Measurements from ENCODE around the gene DNMT3B.
"Not testable (repeated sequence)": the region's sequence is repeated elsewhere in the genome, so short reads cannot be mapped to it uniquely, and the experiment has no call there.

Gene DNMT3B

GRCh38 chr20:32792316-32792715 lies 30.1 kb downstream of the DNMT3B start:
- DNase-seq, result no peak

- DNase-seq, result no peak
Measured at GRCh38 chr20:32792731-32793458, 30.7 kb downstream of the DNMT3B start.

- DNase-seq, result no peak
Measured at GRCh38 chr20:32796383-32796948, 34.3 kb downstream of the DNMT3B start.

DNA sequence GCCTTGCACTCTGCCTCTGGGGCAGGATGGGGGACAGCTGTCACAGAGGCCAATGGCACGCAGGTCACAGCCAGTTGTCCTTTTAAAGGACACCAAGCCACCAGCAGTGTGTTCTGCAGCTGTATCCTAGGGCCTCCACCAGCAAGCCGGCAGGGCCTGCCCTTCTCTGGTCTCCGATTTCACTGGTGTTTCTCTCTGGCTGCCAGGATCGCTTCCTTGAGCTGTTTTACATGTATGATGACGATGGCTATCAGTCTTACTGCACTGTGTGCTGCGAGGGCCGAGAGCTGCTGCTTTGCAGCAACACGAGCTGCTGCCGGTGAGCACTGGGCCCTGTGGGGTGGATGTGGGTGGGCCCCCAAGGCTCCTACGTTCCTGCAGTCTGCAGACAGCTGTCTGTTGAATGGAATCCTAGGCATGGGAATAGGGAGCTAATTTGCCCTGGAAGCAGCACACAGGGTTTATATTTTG lies 34.8 kb downstream of the DNMT3B start:
- no peak for DNase-seq

DNA sequence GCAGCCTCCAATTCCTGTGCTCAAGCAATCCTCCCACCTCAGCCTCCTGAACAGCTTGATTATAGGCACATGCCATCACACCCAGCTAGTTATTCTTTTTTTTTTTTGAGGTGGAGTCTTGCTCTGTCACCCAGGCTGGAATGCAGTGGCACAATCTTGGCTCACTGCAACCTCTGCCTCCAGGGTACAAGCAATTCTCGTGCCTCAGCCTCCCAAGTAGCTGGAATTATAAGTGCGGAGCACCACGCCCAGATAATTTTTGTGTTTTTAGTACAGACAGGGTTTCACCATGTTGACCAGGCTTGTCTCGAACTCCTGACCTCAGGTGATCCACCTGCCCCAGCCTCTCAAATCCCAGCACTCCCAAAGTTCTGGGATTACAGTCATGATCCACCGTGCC lies 35.4 kb downstream of the DNMT3B start:
- DNase-seq, result not testable (repeated sequence)

DNA sequence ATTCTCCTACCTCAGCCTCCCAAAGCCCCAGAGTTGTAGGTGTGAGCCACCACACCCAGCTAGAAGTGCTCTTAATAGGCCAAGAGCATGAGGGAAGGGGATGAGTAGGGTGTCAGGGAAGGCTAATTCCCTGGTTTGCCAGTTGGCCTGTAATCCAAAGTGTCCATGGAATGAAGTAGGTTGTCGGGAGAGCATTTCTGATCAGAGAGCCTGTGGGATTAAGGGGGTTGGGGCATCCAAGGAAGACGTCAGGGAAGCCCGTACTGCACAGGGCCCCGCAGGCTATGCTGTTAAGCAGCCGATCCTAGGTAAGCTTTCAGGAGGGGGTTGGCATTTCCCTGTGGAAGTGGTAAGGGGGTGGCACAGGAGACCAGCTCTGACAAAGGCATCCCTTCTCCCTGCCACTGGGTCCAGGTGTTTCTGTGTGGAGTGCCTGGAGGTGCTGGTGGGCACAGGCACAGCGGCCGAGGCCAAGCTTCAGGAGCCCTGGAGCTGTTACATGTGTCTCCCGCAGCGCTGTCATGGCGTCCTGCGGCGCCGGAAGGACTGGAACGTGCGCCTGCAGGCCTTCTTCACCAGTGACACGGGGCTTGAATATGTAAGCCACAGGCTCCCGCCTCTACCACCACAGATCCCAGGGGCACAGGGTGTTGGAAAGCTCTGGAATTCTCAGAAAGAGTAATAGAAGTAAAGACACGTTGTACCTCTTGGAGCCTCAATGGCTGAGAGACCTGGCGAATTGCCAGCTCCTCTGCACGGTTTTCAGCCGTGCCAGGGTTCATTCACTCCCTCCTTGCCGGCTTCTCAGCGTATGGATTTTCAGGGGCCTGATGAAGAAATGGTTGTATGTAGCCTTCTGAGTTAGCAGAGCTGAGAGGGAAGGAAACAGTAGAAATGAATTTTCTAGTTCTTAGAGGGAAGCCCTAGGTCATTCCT lies 36.1 kb downstream of the DNMT3B start:
- DNase-seq, result no peak

GRCh38 chr20:32803092-32803491 lies 40.9 kb downstream of the DNMT3B start:
- no peak for DNase-seq

DNA sequence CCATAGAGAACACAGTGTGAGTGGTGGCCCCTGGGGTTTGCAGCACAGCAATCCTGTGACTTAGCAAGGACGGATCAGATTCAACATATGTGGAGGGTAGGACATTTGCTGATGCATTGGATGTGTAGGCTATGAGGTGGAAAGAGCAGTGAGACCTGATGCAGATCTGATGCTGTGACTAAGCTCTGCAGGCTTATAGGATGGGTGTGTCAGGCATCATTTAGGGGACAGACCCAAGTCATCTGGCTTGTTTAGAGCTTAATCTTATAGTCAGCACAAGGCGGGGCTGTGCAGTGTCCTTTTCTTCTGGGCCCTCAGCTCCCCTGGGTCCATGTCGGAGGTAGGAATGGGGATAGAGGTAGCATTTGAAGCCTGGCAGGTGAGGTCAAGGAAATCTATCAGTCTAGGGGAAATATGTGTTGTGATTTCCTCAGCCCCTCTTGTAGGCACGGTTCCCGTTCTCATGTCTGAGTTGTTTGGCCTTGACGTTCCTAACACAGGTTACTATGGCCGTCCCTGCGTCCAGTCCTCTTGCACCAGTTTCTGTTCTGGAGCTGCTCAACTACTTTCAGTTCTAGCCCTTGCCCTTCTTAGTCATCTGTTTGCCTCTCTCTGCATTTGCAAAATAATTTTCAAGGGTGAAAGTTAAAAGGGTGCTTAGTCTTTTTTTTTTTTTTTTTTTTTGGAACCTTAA lies 42.0 kb downstream of the DNMT3B start:
- DNase-seq, result no peak

DNA sequence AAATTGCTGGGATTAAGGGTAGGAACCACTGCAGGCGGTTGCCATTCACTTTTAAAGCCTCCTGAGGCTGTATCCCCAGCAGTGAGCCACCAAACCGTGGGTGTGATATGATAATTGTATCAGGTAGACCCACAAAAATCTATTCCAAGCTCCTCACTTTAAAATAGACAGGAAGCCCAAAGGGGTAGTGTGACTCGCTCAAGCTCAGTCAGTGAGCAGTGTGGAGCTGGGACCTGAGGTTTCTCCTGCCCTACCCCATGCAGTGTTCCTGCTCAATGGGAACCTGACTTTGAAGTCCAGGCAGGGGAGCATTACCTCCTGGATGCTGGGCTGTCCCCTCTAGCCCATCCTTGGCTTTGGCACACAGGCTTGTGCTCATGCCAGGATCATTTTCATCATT lies 42.6 kb downstream of the DNMT3B start:
- no peak for DNase-seq

DNA sequence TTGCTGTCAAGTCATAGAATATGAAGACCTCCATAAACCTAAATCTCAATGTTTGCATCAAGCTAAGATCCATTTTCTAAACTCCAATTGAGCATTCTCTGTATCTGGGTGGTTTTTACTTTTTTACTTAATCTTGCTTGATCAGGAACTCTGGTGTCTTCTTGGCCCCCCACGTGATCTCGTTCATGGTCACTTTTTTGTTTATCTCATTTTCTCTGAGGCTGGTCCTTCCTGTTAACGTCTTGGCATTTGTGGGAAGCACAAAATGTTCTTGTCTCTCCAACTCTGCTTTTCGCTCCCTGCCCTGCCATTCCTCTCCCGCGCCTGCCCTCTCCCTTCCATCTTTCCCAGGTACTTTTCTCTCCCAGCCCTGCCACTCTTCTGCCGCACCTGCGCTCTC lies 43.5 kb downstream of the DNMT3B start:
- no peak for DNase-seq

- DNase-seq, result no peak
Measured at GRCh38 chr20:32806356-32806755, 44.2 kb downstream of the DNMT3B start.

DNA sequence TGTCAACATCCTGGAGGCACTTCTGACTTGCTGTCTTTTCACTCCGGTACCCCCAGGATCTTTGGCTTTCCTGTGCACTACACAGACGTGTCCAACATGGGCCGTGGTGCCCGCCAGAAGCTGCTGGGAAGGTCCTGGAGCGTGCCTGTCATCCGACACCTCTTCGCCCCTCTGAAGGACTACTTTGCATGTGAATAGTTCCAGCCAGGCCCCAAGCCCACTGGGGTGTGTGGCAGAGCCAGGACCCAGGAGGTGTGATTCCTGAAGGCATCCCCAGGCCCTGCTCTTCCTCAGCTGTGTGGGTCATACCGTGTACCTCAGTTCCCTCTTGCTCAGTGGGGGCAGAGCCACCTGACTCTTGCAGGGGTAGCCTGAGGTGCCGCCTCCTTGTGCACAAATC lies 45.5 kb downstream of the DNMT3B start:
- DNase-seq, result no peak

- DNase-seq, result no peak
Measured at GRCh38 chr20:32808438-32808837, 46.3 kb downstream of the DNMT3B start.

DNA sequence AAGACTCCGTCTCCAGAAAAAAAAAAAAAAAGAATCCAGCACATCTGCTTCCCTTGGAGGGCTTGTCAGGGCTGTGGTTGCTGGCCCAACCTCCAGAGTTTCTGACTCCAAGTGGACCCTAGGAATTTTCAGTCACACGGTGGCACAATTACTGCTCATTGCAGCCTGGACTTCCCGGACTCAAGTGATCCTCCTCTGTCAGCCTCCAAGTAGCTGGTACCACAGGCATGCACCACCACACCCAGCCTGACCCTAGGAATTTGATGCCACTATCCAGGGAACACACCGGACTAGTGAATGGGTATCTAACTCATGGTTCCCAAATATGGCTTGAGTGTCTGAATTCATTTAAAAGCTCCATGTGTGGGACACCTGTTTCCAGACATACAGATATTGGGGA lies 47.7 kb downstream of the DNMT3B start:
- no peak for DNase-seq

DNA sequence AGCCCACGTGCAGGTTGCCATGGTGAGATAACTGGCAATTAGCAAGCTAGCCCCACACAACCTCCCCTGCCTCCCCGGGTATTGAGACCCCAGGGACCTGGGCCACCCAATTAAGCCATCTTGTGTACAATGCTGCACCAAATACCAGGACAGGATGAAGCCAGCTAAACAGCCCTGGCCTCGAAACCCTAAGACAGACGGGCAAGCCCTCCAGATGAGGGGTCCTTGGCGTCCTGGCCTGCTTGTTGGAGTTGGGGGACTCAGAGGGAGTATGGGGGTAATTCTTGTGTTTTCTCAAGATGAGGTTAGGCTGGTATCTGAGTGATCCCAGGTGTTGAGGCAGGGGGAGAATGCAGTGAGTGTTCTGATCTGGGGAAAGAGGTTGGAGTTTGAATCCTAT lies 48.8 kb downstream of the DNMT3B start:
- no peak for DNase-seq

GRCh38 chr20:32811886-32812285 lies 49.7 kb downstream of the DNMT3B start:
- DNase-seq, result no peak

- no peak for DNase-seq
Measured at GRCh38 chr20:32819992-32820697, 58.0 kb downstream of the DNMT3B start.

DNA sequence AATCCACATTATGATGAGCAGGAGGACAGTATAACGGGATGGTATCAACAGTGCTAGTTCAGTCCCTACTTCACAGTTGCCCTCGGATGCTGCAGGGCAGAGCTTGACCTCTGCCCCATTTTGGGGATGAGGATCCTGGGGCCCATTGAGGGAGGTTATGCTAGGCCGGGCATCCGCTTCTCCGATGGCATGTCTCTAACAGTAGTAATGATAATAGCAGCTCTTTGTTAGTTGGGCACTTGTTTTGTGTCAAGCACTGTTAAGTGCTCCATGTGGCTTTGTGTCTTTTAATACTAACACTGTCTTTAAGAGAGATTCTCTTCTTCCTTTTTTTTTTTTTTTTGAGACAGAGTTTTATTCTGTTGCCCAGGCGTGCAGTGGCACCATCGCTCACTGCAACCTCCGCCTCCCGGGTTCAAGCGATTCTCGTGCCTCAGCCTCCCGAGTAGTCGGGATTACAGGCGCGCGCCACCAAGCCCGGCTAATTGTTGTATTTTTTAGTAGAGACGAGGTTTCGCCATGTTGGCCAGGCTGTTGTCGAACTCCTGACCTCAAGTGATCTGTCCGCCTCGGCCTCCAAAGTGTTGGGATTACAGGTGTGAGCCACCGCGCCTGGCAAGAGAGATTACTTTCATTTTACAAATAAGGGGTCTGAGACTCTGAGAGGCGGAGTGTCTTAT lies 58.7 kb downstream of the DNMT3B start:
- no peak for DNase-seq

GRCh38 chr20:32822225-32822624 lies 60.0 kb downstream of the DNMT3B start:
- no peak for DNase-seq

- DNase-seq, result no peak
Measured at GRCh38 chr20:32823078-32823477, 60.9 kb downstream of the DNMT3B start.

- no peak for DNase-seq
Measured at GRCh38 chr20:32823737-32824588, 61.8 kb downstream of the DNMT3B start.
